HL-60/S4 treated with phorbol 12-myristate 13-acetate at 8.2 ng/mL for 4 days and 3 days (cell line): ENCODE measurements around the gene RBPJ.
"Not testable (repeated sequence)": the region's sequence is repeated elsewhere in the genome, so short reads cannot be mapped to it uniquely, and the experiment has no call there.

Experiments
- in situ Hi-C: fragments of 300-500 bp; cut with MboI; formaldehyde crosslinking; loops from 2 replicates; pipeline ENCODE4 v1.15.0; 2022; ENCODE audit warnings: low sequenced_read_pairs

The RBPJ gene

GRCh38 chr4:26330946-26331345 is 10.1 kb downstream of the RBPJ start:
- in situ Hi-C loops: no loop called here

- in situ Hi-C loops: no loop called here
Observed at GRCh38 chr4:26331380-26331950, 10.7 kb downstream of the RBPJ start.

- in situ Hi-C loops: no loop called here
Observed at GRCh38 chr4:26334366-26334765, 13.6 kb downstream of the RBPJ start.

GRCh38 chr4:26337612-26338011 is 16.8 kb downstream of the RBPJ start:
- in situ Hi-C loops: no loop called here

- in situ Hi-C loops: no loop called here
Observed at GRCh38 chr4:26342328-26343037, 21.7 kb downstream of the RBPJ start.

- in situ Hi-C loops: no loop called here
Observed at GRCh38 chr4:26343038-26343398, 22.2 kb downstream of the RBPJ start.

- in situ Hi-C loops: no loop called here
Observed at GRCh38 chr4:26344901-26345564, 24.2 kb downstream of the RBPJ start.

GRCh38 chr4:26345565-26345938 is 24.7 kb downstream of the RBPJ start:
- in situ Hi-C loops: no loop called here

GRCh38 chr4:26346203-26346620 is 25.4 kb downstream of the RBPJ start:
- in situ Hi-C loops: no loop called here

GRCh38 chr4:26349496-26349895 is 28.7 kb downstream of the RBPJ start:
- in situ Hi-C loops: no loop called here

GRCh38 chr4:26351685-26352084 is 30.9 kb downstream of the RBPJ start:
- in situ Hi-C loops: no loop called here

GRCh38 chr4:26354491-26354890 is 33.7 kb downstream of the RBPJ start:
- in situ Hi-C loops: no loop called here

GRCh38 chr4:26355392-26356052 is 34.7 kb downstream of the RBPJ start:
- in situ Hi-C loops: no loop called here

GRCh38 chr4:26356081-26356501 is 35.3 kb downstream of the RBPJ start:
- in situ Hi-C loops: no loop called here

GRCh38 chr4:26359521-26359920 is 38.7 kb downstream of the RBPJ start:
- in situ Hi-C loops: not testable (repeated sequence)

- in situ Hi-C loops: no loop called here
Observed at GRCh38 chr4:26360273-26360672, 39.5 kb downstream of the RBPJ start.

- in situ Hi-C loops: no loop called here
Observed at GRCh38 chr4:26360864-26361263, 40.0 kb downstream of the RBPJ start.

- in situ Hi-C loops: no loop called here
Observed at GRCh38 chr4:26361297-26361696, 40.5 kb downstream of the RBPJ start.

- in situ Hi-C loops: no loop called here
Observed at GRCh38 chr4:26362745-26363439, 42.1 kb downstream of the RBPJ start.

GRCh38 chr4:26365537-26366150 is 44.8 kb downstream of the RBPJ start:
- in situ Hi-C loops: no loop called here

GRCh38 chr4:26367811-26368210 is 47.0 kb downstream of the RBPJ start:
- in situ Hi-C loops: no loop called here
